SU-DHL-6 (cell line): Measurements from ENCODE around the gene FES.
"Not testable (repeated sequence)": the region's sequence is repeated elsewhere in the genome, so short reads cannot be mapped to it uniquely, and the experiment has no call there.

Source experiments
- CTCF ChIP-seq: fragments of 200-600 bp; sonication (generic); IDR thresholded peaks from one replicate; pipeline ENCODE4 v1.5.1; 2017; ENCODE audit warnings: antibody characterized with exemption, mild to moderate bottlenecking, low read length, moderate library complexity; ENCODE audit not compliant: insufficient read depth, poor library complexity, severe bottlenecking
- EZH2phosphoT487 ChIP-seq: fragments of 200-600 bp; sonication (generic), shearing (Covaris generic); conservative IDR thresholded peaks from 2 replicates; pipeline ENCODE4 v1.6.1; 2018; ENCODE audit warnings: mild to moderate bottlenecking, antibody characterized with exemption, low read length, moderate library complexity, mixed read lengths

GRCh38 chr15:90897131-90897655 is 12.9 kb downstream of the FES start:
- not testable (repeated sequence) for TF ChIP-seq CTCF, EZH2phosphoT487
